HG03159 (cell line): ENCODE measurements around the gene CAMK2A.

ENCODE experiments used
- ATAC-seq: cut with Tn5 transposase; IDR thresholded peaks from one replicate; pipeline ENCODE4 v1.9.1; 2021; ENCODE audit warnings: mild to moderate bottlenecking, moderate library complexity; ENCODE audit not compliant: unreplicated experiment

CAMK2A gene

GRCh38 chr5:150279330-150280020, 10.1 kb downstream of the CAMK2A start:
- no peak for ATAC-seq

GRCh38 chr5:150278916-150279315, 10.7 kb downstream of the CAMK2A start:
- ATAC-seq, result no peak

DNA sequence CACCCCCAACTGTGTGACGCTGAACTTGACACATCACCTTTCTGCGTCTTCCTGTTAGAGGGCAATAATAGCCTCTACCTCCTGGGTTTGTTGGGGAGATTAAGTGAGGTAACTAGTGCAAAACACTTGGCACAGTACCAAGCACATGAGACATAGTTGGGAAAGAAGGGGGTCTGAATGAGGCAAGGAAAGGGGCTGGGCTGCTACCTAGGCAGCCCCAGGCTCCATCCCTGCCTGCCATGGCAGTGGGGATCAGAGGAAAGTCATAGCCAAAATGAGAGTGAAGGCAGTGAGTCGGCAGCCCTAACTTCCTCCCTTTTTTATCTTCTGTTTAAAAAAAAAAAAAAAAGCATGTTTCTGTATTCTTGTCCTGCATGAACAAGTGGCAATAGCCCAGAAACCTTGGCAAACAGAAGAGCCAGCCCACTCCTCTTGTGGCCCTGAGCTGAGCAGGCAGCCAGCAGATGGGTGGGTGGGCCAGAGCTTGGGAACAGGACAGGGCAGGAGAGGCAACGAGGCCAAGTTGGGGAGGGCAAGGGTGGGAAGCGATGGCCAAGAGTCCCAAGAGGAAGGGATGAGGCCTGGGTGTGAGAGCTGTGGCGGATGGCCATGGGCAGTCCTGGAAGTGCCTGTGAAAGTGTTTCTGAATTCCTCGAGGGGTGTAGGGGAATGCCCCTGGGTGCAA, 11.4 kb downstream of the CAMK2A start:
- no peak for ATAC-seq

- no peak for ATAC-seq
These were observed 12.5 kb downstream of the CAMK2A start for GRCh38 chr5:150277043-150277442.

- no peak for ATAC-seq
These were observed 14.8 kb downstream of the CAMK2A start for GRCh38 chr5:150274811-150275210.

DNA sequence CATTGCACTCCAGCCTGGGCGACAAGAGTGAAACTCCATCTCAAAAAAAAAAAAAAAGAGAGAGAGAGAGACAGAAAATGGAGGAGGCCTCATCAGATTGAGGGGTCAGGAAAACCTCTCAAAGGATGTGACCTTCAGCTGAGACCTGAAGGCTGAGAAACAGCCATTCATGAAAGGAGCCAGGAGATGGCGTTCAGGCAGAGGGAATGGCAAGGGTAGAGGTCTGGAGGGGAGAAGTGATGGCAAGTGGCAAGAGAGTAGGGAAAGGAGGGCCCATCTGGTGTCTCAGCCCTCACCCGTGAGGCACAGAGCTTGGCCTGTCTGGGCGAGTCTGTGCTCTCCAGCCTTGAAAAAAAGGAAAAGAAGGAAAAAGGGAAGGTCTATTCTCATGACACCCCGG, 17.0 kb downstream of the CAMK2A start:
- no peak for ATAC-seq

- no peak for ATAC-seq
These were observed 17.6 kb downstream of the CAMK2A start for GRCh38 chr5:150271923-150272322.

- ATAC-seq, result no peak
These were observed 18.3 kb downstream of the CAMK2A start for GRCh38 chr5:150271296-150271692.

DNA sequence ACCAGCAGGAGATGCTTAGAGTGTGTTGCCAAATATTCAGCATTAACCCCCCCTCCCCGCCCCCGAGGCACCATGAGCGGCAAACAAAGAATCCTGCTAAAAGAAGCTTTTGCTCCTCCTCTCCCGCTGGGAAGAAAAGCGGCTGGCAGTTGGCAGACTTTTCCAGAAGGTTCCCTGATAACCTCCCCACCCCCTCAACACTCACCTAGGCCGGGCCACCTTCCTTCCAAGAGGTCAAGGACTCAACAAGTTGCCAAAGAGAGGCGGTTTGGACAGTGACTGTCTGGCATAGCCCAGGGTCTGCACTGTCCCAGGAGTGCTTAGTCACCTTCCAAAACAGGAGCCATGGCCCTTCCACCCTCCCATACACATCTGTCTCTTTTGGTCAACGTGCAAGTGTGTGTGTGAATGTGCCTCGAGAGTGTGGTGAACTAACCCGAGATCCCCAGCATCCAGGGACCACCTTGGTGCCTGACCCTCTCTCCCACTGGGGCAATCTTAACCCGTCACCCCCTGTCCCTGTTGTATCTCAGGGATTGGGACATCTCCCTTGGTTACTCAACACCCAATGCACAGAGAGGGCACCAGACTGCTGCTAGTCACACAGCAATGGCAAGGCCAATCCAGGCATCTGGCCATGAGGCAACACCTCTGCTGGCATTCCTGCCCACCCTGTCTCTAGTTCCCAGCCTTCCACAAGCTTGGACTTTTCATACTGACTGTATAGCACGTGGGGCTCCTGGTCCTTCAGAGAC, 18.9 kb downstream of the CAMK2A start:
- no peak for ATAC-seq

- no peak for ATAC-seq
These were observed 22.7 kb downstream of the CAMK2A start for GRCh38 chr5:150266871-150267291.

DNA sequence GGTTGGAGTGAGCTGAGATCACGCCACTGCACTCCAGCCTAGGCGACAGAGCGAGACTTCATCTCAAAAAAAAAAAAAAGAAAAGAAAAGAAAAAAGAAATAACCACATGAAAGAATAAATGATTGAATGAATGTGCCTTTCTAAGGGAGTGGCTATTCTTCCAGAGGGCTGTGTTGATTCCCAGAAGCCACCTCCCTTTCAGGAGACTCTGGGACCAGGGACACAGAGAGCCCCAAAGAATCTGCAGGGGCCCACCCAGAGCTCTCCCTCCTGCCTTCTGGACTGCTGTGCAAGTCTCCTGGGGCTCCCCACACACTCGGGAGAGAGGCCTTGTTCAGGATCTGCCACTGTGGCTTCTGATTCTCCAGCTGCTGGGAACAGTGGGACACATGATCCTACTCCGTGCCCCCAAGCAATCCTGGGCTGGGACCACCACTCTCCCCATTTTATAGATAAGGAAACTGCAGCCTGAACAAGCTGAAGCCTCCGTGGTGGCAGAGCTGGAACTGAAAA, 23.6 kb downstream of the CAMK2A start:
- no peak for ATAC-seq

- ATAC-seq, result no peak
These were observed 24.6 kb downstream of the CAMK2A start for GRCh38 chr5:150264667-150265603.

GRCh38 chr5:150263801-150264621, 25.6 kb downstream of the CAMK2A start:
- ATAC-seq, result no peak

- no peak for ATAC-seq
These were observed 26.2 kb downstream of the CAMK2A start for GRCh38 chr5:150263375-150263775.

DNA sequence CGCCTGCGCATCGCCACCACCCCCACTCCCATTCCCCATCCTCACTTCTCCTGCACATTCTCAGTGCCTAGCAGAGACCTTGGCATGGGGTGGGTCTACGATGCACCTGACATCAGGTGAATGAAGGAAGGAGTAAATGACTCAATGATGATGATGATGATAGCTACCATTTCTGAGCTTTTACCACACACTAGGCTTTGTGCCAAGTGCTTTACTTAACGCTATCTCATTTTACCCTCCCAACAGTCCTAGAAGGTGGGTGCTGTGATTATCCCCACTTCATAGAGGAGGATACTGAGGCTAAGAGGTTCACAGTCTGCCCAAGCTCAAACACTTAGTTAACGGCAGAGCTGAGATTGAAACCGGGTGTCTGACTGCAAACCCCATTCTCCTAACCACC, 27.1 kb downstream of the CAMK2A start:
- no peak for ATAC-seq

GRCh38 chr5:150261231-150261630, 28.3 kb downstream of the CAMK2A start:
- ATAC-seq, result no peak

DNA sequence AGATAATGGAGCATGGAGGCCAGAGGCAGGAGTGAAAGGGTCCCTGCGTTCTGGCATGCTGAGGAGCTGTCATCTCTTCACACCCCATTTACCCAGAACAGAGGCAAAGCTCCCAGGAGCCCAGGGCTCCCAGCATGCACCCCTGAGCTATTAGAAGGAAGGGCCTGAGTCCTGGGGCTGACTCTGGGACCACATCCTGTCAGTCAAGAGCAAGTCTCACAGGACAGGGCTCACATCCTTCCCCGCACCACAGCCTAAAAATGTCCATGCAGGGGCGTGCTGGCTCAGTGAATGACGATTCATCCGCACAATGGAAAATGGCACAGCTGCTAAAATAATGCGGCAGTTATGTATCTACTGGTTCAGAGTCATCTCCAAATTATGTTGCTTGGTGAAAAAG, 31.4 kb downstream of the CAMK2A start:
- ATAC-seq, result no peak

DNA sequence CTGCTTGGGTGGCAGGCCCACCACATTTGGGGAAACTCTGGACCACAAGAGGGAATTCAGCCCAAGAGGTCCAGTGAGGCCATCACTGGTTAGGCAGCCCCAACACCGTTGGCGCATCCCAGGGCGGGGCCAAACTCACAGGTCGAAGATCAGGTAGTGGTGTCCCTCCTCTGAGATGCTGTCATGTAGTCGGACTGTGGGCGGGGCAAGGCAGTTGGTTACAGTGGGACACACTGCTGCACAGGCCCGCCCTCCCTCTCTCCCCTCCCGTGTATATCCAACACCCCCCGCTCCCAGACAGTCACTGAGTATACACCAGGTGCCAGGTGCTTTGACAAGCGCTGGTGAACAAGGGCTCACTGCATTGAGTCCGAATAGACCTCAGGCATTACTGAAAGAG, 32.1 kb downstream of the CAMK2A start:
- no peak for ATAC-seq

DNA sequence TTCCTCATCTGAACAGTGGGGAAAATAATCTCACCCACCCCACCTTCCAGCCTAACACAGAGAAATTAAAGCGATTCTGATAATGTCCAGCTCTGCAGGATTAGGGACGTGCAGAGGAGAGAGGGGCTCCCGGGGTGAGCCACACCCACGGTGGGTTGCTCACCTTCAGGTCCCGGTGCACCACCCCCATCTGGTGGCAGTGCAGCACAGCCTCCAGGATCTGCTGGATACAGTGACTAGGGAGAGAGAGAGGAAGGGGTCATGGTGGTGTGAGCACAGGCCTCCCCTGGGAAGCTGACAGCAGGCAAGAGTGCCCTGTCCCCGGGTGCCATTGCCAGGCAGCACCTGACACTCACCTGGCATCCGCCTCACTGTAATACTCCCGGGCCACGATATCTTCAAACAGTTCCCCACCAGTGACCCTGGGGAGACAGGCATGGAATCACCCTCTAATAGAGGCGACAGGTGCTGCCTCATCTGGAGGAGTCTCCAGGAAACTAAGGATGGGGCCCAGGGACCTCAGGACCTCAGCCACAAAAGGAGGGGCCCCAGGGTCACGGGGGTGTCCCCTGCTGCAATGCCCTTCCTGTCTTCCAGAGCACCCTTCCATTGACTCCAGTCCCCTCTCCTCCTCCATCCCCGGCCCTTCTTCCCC, 33.0 kb downstream of the CAMK2A start:
- no peak for ATAC-seq
